SK-N-SH treated with all-trans-retinoic acid at 6 μM for 48 hours (cell line): ENCODE data around the gene NADSYN1.

Experiments used
- ARNTL ChIP-seq: fragments of 450-650 bp; formaldehyde crosslinking; IDR thresholded peaks from 2 replicates; pipeline ENCODE4 v1.5.0; 2020; ENCODE audit warnings: low read depth, mild to moderate bottlenecking, moderate library complexity, borderline replicate concordance
- CREB5 ChIP-seq: fragments of 250-450 bp; sonication (Bioruptor Pico); IDR thresholded peaks from 2 replicates; pipeline ENCODE4 v1.5.1; 2020; ENCODE audit warnings: low read depth, mild to moderate bottlenecking, moderate library complexity
- ISL1 ChIP-seq: fragments of 250-450 bp; sonication (Bioruptor Pico); IDR thresholded peaks from 2 replicates; pipeline ENCODE4 v2.1.2; 2022; ENCODE audit warnings: mild to moderate bottlenecking, moderate library complexity
- OSR1 ChIP-seq: fragments of 250-450 bp; sonication (Bioruptor Pico); IDR thresholded peaks from 2 replicates; pipeline ENCODE4 v1.8.0; 2022; ENCODE audit warnings: moderate library complexity, mild to moderate bottlenecking, inconsistent platforms
- PATZ1 ChIP-seq: fragments of 250-450 bp; sonication (Bioruptor Pico); IDR thresholded peaks from 2 replicates; pipeline ENCODE4 v1.8.0; 2020; ENCODE audit warnings: mild to moderate bottlenecking, moderate library complexity, borderline replicate concordance
- PPARA ChIP-seq: fragments of 250-450 bp; sonication (Bioruptor Pico); IDR thresholded peaks from 2 replicates; pipeline ENCODE4 v1.5.0; 2020; ENCODE audit warnings: mild to moderate bottlenecking, borderline replicate concordance
- ZFP30 ChIP-seq: fragments of 450-650 bp; formaldehyde crosslinking; IDR thresholded peaks from 2 replicates; pipeline ENCODE4 v1.5.0; 2022; ENCODE audit warnings: mild to moderate bottlenecking, moderate library complexity
- ZNF565 ChIP-seq: fragments of 450-650 bp; formaldehyde crosslinking; conservative IDR thresholded peaks from 2 replicates; pipeline ENCODE4 v1.5.0; 2020; ENCODE audit warnings: low read depth, mild to moderate bottlenecking, moderate library complexity
- ZNF70 ChIP-seq: fragments of 450-650 bp; formaldehyde crosslinking; IDR thresholded peaks from 2 replicates; pipeline ENCODE4 v1.5.0; 2020; ENCODE audit warnings: mild to moderate bottlenecking, moderate library complexity
- TF ChIP-seq, protein P1 (sequence below): fragments of 250-450 bp; sonication (Bioruptor Pico); IDR thresholded peaks from 2 replicates; pipeline ENCODE4 v1.8.0; 2021; ENCODE audit warnings: low read depth, mild to moderate bottlenecking, moderate library complexity, borderline replicate concordance

DNA sequence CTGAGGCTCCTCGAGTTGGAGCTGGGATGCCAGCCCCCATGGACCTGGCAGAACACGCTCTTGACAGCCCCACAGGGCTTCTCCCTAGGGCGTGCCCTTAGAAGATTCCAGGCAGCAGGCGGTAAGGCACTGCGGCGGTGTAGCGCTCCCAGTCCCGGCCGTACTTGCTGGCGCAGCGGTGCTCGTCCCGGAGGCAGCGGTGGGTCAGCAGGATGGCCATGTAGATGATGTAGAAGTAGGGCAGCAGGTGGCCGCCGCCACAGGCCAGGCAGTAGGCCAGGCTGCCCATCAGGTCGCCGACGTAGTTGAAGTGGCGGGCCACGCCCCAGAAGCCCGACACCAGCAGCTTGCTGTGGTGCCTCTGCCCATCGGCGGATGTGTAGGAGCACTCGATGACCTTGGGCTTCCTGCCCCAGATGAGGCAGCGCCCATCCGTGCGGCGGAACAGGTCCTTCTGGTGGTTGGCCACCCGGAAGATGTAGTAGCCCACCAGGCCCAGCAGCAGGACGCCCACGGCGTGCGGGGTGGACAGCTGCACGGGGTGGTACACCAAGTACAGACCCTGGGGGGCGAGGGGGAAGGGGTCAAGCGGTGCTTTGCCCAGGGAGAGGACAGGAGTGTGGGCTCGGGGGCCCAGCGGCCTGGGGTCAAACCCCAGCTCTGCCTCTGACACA lies 17.6 kb upstream of the NADSYN1 start:
- TF ChIP-seq PATZ1 (CRISPR knock-in tag) (no peak), ARNTL (CRISPR knock-in tag) (no peak), ZNF565 (CRISPR knock-in tag) (no peak), PPARA (no peak), ZFP30 (CRISPR knock-in tag) (no peak), CREB5 (CRISPR knock-in tag) (no peak), ISL1 (CRISPR knock-in tag) (no peak), OSR1 (CRISPR knock-in tag) (no peak), ZNF70 (no peak)
- TF ChIP-seq, protein P1, sequence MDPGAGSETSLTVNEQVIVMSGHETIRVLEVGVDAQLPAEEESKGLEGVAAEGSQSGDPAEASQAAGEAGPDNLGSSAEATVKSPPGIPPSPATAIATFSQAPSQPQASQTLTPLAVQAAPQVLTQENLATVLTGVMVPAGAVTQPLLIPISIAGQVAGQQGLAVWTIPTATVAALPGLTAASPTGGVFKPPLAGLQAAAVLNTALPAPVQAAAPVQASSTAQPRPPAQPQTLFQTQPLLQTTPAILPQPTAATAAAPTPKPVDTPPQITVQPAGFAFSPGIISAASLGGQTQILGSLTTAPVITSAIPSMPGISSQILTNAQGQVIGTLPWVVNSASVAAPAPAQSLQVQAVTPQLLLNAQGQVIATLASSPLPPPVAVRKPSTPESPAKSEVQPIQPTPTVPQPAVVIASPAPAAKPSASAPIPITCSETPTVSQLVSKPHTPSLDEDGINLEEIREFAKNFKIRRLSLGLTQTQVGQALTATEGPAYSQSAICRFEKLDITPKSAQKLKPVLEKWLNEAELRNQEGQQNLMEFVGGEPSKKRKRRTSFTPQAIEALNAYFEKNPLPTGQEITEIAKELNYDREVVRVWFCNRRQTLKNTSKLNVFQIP (CRISPR knock-in tag), result no peak
